ENCODE results near the gene NRG3.

The NRG3 gene

DNA sequence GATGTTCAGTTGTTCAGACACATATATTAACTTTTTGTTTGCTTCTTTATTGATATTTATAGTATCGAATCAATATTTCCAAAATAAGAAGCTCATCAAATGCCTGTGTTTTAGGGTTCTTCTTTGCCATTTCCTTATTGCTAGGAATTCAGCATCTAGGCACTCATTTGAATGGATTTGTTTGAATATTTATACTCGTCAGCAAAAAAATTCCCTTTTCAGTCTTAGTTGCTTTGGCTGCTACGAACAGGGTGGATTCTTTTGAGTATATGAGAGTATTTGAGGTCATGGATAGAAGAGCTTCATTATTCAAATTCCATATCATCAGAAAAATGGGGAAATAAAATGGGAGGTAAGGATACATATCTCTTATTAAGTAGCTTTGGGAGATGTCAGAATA is 706.9 kb downstream of the NRG3 start:
- Histone ChIP-seq H3K27me3 (ENCODE audit: insufficient read depth, low read length) (no peaks in the 10 kb centered on the region), H4K20me1 (ENCODE audit: insufficient read depth, low read length) (no peaks in the 10 kb centered on the region), H3K4me1 (ENCODE audit: insufficient read depth, low read length, severe bottlenecking) (peaks cover 89% of the 10 kb centered on the region), H3K9me3 (ENCODE audit: low read length) (no peaks in the 10 kb centered on the region), H3F3A (ENCODE audit: insufficient read depth, low read length) (no peaks in the 10 kb centered on the region), H3K4me3 (ENCODE audit: low read depth, low read length, poor library complexity, severe bottlenecking) (no peak overlapping the region), H3K79me2 (ENCODE audit: insufficient read depth, low read length) (peaks cover 99% of the 10 kb centered on the region), H3K4me2 (ENCODE audit: low read length) (0 out of 2 replicates have a peak overlapping the region, but pooled peaks have one; percentile 2), H3K9ac (ENCODE audit: low read length) (no peak overlapping the region), H3K9me2 (ENCODE audit: low read depth, low read length) (no peaks in the 10 kb centered on the region), H3K36me3 (ENCODE audit: insufficient read depth, low read length) (peaks cover 70% of the 10 kb centered on the region), H2AFZ (ENCODE audit: low read length) (no peak overlapping the region), H3K27ac (ENCODE audit: low read depth, low read length, poor library complexity, severe bottlenecking) (no peak overlapping the region)
- TF ChIP-seq, protein P1, sequence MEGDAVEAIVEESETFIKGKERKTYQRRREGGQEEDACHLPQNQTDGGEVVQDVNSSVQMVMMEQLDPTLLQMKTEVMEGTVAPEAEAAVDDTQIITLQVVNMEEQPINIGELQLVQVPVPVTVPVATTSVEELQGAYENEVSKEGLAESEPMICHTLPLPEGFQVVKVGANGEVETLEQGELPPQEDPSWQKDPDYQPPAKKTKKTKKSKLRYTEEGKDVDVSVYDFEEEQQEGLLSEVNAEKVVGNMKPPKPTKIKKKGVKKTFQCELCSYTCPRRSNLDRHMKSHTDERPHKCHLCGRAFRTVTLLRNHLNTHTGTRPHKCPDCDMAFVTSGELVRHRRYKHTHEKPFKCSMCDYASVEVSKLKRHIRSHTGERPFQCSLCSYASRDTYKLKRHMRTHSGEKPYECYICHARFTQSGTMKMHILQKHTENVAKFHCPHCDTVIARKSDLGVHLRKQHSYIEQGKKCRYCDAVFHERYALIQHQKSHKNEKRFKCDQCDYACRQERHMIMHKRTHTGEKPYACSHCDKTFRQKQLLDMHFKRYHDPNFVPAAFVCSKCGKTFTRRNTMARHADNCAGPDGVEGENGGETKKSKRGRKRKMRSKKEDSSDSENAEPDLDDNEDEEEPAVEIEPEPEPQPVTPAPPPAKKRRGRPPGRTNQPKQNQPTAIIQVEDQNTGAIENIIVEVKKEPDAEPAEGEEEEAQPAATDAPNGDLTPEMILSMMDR (IDR thresholded peaks at IDR 0.05; ENCODE audit: low read length) = no peak
- TF ChIP-seq EZH2 (IDR thresholded peaks at IDR 0.05; ENCODE audit: borderline replicate concordance, low read length) = no peak

DNA sequence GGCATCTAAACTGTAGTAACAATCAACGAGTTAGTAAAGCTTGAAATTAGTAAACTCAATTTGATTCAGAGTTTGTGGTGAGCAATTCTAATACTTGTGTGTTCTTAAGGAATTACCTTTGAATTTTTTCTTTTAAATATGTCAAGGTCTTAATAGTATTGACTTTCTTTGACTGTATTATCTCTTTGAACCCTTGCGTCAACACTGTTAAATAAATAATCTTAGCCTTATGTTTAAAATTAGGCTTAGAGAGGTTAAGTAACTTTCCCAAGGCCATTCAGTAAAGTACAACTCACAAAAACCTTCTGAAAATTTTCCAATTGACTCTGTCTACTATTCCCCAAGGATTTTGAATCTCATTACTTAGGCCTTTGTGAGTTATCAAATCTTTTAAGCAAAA is 716.4 kb downstream of the NRG3 start:
- peaks cover 77% of the 10 kb centered on the region for H3K4me1 ChIP-seq (ENCODE audit: insufficient read depth, low read length, severe bottlenecking)
- H3K9me3 ChIP-seq (ENCODE audit: low read length) = no peaks in the 10 kb centered on the region
- no peaks in the 10 kb centered on the region for H3F3A ChIP-seq (ENCODE audit: insufficient read depth, low read length)
- no peak overlapping the region for H2AFZ ChIP-seq (ENCODE audit: low read length)
- no peaks in the 10 kb centered on the region for H4K20me1 ChIP-seq (ENCODE audit: insufficient read depth, low read length)
- H3K36me3 ChIP-seq (ENCODE audit: insufficient read depth, low read length) = peaks cover 79% of the 10 kb centered on the region
- H3K27ac ChIP-seq (ENCODE audit: low read depth, low read length, poor library complexity, severe bottlenecking) = peak overlapping the region; percentile 65
- H3K27me3 ChIP-seq (ENCODE audit: insufficient read depth, low read length) = no peaks in the 10 kb centered on the region
- no peak overlapping the region for H3K4me2 ChIP-seq (ENCODE audit: low read length)
- no peaks in the 10 kb centered on the region for H3K9me2 ChIP-seq (ENCODE audit: low read depth, low read length)
- peaks cover 87% of the 10 kb centered on the region for H3K79me2 ChIP-seq (ENCODE audit: insufficient read depth, low read length)
- TF ChIP-seq, protein P1 (IDR thresholded peaks at IDR 0.05; ENCODE audit: low read length) = no peak
- TF ChIP-seq EZH2 (IDR thresholded peaks at IDR 0.05; ENCODE audit: borderline replicate concordance, low read length) = no peak
- no peak overlapping the region for H3K9ac ChIP-seq (ENCODE audit: low read length)
- H3K4me3 ChIP-seq (ENCODE audit: low read depth, low read length, poor library complexity, severe bottlenecking) = no peak overlapping the region

DNA sequence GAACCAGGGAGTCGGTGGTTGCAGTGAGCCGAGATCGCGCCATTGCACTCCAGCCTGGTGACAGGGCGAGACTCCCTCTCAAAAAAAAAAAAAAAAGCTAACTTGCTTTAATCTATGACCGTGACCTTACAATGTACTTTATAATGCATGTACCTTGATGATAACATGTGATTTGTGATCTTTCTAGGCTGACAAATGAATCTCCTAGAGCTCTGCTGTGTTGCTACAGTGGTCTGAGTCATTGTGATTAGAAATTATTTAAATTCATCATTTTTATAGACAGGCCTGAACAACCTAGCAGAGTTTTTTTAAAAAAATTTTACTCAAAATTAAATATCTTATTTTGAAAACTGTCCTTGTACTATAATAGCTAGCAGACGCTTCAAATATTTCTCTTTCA is 722.8 kb downstream of the NRG3 start:
- TF ChIP-seq, protein P1 (IDR thresholded peaks at IDR 0.05; ENCODE audit: low read length) = no peak
- TF ChIP-seq EZH2 (IDR thresholded peaks at IDR 0.05; ENCODE audit: borderline replicate concordance, low read length) = no peak
- Histone ChIP-seq H3K9me2 (ENCODE audit: low read depth, low read length) (no peaks in the 10 kb centered on the region), H4K20me1 (ENCODE audit: insufficient read depth, low read length) (no peaks in the 10 kb centered on the region), H3K9ac (ENCODE audit: low read length) (no peak overlapping the region), H3F3A (ENCODE audit: insufficient read depth, low read length) (no peaks in the 10 kb centered on the region), H3K4me2 (ENCODE audit: low read length) (no peak overlapping the region), H2AFZ (ENCODE audit: low read length) (no peak overlapping the region), H3K4me3 (ENCODE audit: low read depth, low read length, poor library complexity, severe bottlenecking) (no peak overlapping the region), H3K27ac (ENCODE audit: low read depth, low read length, poor library complexity, severe bottlenecking) (peak overlapping the region; percentile 60), H3K9me3 (ENCODE audit: low read length) (no peaks in the 10 kb centered on the region), H3K79me2 (ENCODE audit: insufficient read depth, low read length) (peaks cover 71% of the 10 kb centered on the region), H3K4me1 (ENCODE audit: insufficient read depth, low read length, severe bottlenecking) (peaks cover 41% of the 10 kb centered on the region), H3K36me3 (ENCODE audit: insufficient read depth, low read length) (peaks cover 85% of the 10 kb centered on the region), H3K27me3 (ENCODE audit: insufficient read depth, low read length) (no peaks in the 10 kb centered on the region)
